Measurements from ENCODE around the gene DYNLT1. TPM values are rescaled to one million over a fixed set of nuclear protein-coding genes. Genes with fewer than 3 reads are reported as not detected.
A peak's percentile ranks its signal among the peaks of the same experiment; 100 is the strongest.

Gene DYNLT1
- polyA plus RNA-seq, 1 experiment, result 175 TPM

DNA sequence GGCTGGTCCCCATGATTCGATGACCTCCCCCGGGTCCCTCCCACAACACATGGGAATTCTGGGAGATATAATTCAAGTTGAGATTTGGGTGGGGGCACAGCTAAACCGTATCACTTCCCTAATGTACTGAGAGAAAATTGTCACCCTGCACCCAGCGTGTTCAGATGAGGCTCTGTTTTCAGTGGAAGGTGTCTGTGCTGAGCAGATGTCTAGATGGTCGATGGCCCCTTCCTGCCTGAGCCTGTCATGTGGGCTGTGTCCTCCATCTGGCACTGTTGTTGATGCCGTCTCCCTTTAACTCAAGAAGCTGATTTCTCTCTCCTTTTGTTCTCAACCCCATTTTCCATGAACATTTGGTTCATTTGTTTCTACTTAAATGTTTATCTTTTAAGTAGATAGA lies 47.7 kb downstream of the DYNLT1 start:
- TF ChIP-seq, protein P1, sequence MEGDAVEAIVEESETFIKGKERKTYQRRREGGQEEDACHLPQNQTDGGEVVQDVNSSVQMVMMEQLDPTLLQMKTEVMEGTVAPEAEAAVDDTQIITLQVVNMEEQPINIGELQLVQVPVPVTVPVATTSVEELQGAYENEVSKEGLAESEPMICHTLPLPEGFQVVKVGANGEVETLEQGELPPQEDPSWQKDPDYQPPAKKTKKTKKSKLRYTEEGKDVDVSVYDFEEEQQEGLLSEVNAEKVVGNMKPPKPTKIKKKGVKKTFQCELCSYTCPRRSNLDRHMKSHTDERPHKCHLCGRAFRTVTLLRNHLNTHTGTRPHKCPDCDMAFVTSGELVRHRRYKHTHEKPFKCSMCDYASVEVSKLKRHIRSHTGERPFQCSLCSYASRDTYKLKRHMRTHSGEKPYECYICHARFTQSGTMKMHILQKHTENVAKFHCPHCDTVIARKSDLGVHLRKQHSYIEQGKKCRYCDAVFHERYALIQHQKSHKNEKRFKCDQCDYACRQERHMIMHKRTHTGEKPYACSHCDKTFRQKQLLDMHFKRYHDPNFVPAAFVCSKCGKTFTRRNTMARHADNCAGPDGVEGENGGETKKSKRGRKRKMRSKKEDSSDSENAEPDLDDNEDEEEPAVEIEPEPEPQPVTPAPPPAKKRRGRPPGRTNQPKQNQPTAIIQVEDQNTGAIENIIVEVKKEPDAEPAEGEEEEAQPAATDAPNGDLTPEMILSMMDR (IDR thresholded peaks at IDR 0.05; ENCODE audit: insufficient read depth, low read depth, low read length), result no peak
- ChIA-PET CTCF (no interaction called here), POLR2A (no interaction called here)
- no peak for DNase-seq (ENCODE audit: low read depth)
- H3K36me3 ChIP-seq (ENCODE audit: control insufficient read depth, insufficient read depth, low read length), result peaks cover 3% of the 10 kb centered on the region
- H3K27me3 ChIP-seq (ENCODE audit: control insufficient read depth, insufficient read depth, low read length), result no peaks in the 10 kb centered on the region
- H3K4me3 ChIP-seq (ENCODE audit: low read depth, low read length), result no peak overlapping the region

DNA sequence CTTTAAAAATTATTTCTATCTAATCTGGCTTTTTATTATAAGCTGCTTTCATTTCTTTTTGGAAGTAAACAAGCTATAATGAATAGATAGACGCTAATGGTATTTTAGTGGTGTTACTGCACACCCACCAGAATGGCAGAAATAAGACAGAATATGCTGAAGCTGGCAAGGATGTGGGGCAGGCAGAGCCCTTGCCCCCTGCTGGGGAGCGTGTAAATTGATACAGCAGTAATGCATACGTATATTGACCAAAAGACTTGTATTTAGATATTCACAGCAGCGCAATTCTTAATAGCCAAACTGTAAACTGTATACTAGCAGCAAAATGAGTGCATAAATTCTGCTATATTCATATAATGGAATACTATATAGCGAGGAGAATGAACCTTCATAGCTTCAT lies 49.3 kb downstream of the DYNLT1 start:
- CTCF ChIA-PET, result interaction anchor here (0.5 to 2.4 kb wide), 3 partner anchors 10 to 381 kb away, joined by 4 to 11 read pairs (median 5); no protein-coding TSS in a partner anchor
- peaks cover 4% of the 10 kb centered on the region for H3K36me3 ChIP-seq (ENCODE audit: control insufficient read depth, insufficient read depth, low read length)
- no peak for DNase-seq (ENCODE audit: low read depth)
- H3K4me3 ChIP-seq (ENCODE audit: low read depth, low read length), result no peak overlapping the region
- POLR2A ChIA-PET, result no interaction called here
- TF ChIP-seq, protein P1 (IDR thresholded peaks at IDR 0.05; ENCODE audit: insufficient read depth, low read depth, low read length), result peak; percentile 30; the same call in 1 of the 2 replicates
- no peaks in the 10 kb centered on the region for H3K27me3 ChIP-seq (ENCODE audit: control insufficient read depth, insufficient read depth, low read length)

DNA sequence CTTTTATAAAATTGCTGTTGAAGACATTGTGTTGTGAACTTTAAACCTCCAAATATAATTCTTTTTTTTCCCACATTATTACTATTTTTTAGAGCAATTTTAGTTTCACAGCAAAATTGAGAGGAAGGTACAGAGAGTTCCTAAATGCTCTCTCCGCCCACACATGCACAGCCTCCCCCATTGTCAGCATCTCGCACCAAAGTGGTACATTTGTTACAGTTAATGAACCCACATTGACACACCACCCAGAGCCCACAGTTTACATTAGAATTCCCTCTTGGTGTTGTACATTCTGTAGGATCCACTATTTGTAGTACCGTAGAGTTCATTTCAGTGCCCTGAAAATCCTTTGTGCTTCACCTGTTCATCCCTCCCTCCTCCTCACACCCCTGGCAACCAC lies 50.9 kb downstream of the DYNLT1 start:
- ChIA-PET POLR2A (no interaction called here), CTCF (interaction anchor here (1.0 to 2.0 kb wide), 3 partner anchors 12 to 379 kb away, joined by 3 to 6 read pairs (median 5); no protein-coding TSS in a partner anchor)
- peaks cover 5% of the 10 kb centered on the region for H3K36me3 ChIP-seq (ENCODE audit: control insufficient read depth, insufficient read depth, low read length)
- TF ChIP-seq, protein P1 (IDR thresholded peaks at IDR 0.05; ENCODE audit: insufficient read depth, low read depth, low read length), result no peak
- no peak overlapping the region for H3K4me3 ChIP-seq (ENCODE audit: low read depth, low read length)
- DNase-seq (ENCODE audit: low read depth), result no peak
- H3K27me3 ChIP-seq (ENCODE audit: control insufficient read depth, insufficient read depth, low read length), result no peaks in the 10 kb centered on the region

DNA sequence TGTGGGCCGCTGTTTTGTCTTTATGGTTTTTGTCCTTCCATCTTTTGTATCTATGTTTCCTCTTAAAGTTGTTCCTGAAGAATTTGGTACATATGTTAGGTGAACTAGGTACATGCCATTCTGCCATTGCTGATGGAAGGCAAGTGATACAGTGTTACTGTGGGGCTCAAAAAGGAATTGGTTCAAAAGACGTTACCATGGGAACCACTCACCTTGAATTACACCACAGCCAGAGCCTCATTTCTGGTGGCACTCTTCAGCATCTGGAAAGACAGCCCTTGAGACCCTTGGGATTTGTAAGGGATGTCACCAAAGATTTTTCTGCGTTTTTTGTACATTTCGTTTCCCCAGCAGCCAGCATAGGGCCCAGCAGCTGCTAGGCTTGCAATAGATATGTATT lies 52.7 kb downstream of the DYNLT1 start:
- ChIA-PET CTCF (interaction anchor here (1.0 to 2.0 kb wide), 2 partner anchors 14 to 371 kb away, joined by 3 to 6 read pairs; no protein-coding TSS in a partner anchor), POLR2A (no interaction called here)
- no peaks in the 10 kb centered on the region for H3K27me3 ChIP-seq (ENCODE audit: control insufficient read depth, insufficient read depth, low read length)
- DNase-seq (ENCODE audit: low read depth), result no peak
- H3K36me3 ChIP-seq (ENCODE audit: control insufficient read depth, insufficient read depth, low read length), result peaks cover 17% of the 10 kb centered on the region
- TF ChIP-seq, protein P1 (IDR thresholded peaks at IDR 0.05; ENCODE audit: insufficient read depth, low read depth, low read length), result no peak
- no peak overlapping the region for H3K4me3 ChIP-seq (ENCODE audit: low read depth, low read length)

DNA sequence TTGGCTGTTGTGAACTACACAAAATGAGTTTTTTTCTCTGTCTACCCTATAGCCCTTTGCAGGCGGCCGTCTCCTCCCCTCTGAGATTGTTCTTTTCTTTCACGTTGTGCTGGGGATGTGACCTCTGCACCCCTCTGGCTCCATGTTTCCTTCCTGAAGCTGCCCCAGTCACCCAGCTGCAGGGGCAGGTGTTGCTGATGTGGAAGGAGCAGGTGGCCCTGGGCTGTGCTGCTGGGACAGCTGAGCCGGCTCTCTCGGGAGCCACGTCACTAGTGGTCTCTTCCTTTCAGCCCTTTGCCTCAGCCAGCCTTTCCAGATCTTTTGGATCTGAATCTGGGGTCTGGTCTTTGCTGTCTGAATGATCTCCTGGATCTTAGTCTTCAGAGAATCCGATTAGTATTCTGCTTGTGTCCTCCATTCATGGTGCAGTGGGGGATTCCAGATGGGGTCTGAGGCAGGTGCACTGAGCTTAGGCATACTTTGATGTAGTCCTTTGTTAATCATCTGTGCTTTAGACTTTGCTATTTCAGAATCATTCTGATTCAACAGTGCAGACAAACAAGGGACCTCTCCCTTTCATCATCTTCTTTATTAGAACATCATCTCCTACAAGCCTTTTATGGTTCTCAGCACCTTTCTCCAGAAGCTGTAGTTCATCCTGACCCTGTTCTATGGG lies 53.3 kb downstream of the DYNLT1 start:
- Histone ChIP-seq H3K4me3 (ENCODE audit: low read depth, low read length) (no peak overlapping the region), H3K27me3 (ENCODE audit: control insufficient read depth, insufficient read depth, low read length) (no peaks in the 10 kb centered on the region), H3K36me3 (ENCODE audit: control insufficient read depth, insufficient read depth, low read length) (peaks cover 20% of the 10 kb centered on the region)
- POLR2A ChIA-PET, result no interaction called here
- no peak for DNase-seq (ENCODE audit: low read depth)
- TF ChIP-seq, protein P1 (IDR thresholded peaks at IDR 0.05; ENCODE audit: insufficient read depth, low read depth, low read length), result no peak
- CTCF ChIA-PET, result interaction anchor here (1.0 kb wide), 1 partner anchor 370 kb away, joined by 3 read pairs; no protein-coding TSS in a partner anchor
